Transverse colon (tissue), 4 donors: ENCODE measurements around the gene PRKCE.

Source experiments
- POLR2A ChIP-seq: fragments of 450-650 bp; IDR thresholded peaks from one replicate; pipeline ENCODE4 v1.6.1; 2016; ENCODE audit warnings: antibody characterized with exemption, mild to moderate bottlenecking, moderate library complexity
- POLR2AphosphoS5 ChIP-seq, 3 donors: sonication (generic); formaldehyde crosslinking; IDR thresholded peaks; one replicate each; pipeline ENCODE4 v1.6.1; 2016; ENCODE audit warnings: antibody characterized with exemption in 3 of 3
- TF ChIP-seq, protein P1 (sequence below), 5 experiments: fragments of 200-600 bp in 3 of 5; fragments of 450-650 bp in 2 of 5; sonication (generic) in 3 of 5; IDR thresholded peaks; 1 replicate in 2 of 5; 2 replicates in 3 of 5; pipeline ENCODE4 v1.5.1; 2016 to 2017; ENCODE audit warnings: antibody characterized with exemption in 5 of 5, inconsistent platforms in 3 of 5, mild to moderate bottlenecking in 2 of 5, moderate library complexity in 1 of 5

DNA sequence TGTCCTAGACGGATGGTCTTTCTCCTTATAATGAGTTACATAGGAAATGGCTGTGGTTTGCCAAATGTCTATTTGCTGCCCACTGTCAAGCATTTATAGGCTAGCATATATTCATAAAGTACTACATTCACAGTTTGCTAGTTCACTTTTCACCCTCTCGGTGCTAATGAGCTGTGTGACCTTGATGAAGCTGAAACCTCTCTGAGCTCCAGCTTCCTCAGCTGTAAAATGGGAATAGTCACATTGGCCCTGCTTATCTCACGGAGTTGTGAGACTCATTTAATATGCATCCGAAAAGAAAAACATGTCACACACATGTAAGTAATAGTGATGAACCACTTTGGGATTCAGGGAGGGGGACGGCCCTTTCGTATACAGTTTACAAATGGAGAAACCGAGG lies 17.0 kb downstream of the PRKCE start:
- TF ChIP-seq POLR2AphosphoS5 (IDR thresholded peaks at IDR 0.05) (no peak), POLR2A (no peak)
- TF ChIP-seq, protein P1, sequence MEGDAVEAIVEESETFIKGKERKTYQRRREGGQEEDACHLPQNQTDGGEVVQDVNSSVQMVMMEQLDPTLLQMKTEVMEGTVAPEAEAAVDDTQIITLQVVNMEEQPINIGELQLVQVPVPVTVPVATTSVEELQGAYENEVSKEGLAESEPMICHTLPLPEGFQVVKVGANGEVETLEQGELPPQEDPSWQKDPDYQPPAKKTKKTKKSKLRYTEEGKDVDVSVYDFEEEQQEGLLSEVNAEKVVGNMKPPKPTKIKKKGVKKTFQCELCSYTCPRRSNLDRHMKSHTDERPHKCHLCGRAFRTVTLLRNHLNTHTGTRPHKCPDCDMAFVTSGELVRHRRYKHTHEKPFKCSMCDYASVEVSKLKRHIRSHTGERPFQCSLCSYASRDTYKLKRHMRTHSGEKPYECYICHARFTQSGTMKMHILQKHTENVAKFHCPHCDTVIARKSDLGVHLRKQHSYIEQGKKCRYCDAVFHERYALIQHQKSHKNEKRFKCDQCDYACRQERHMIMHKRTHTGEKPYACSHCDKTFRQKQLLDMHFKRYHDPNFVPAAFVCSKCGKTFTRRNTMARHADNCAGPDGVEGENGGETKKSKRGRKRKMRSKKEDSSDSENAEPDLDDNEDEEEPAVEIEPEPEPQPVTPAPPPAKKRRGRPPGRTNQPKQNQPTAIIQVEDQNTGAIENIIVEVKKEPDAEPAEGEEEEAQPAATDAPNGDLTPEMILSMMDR (IDR thresholded peaks at IDR 0.05): no peak
